PC-9 (cell line): Measurements from ENCODE around the gene BCL3. TPM values are rescaled to one million over a fixed set of nuclear protein-coding genes. Genes with fewer than 3 reads are reported as not detected.

Experiments
- BruUV-seq: library from RNA; stranded (reverse); fragments of 400-500 nt; replicated peaks from 2 replicates; lab custom pipeline; 2021; lab: Mats Ljungman, UMichigan
- CTCF ChIA-PET: fragments of 300-600 bp; sonication (Branson Sonifier 250); formaldehyde crosslinking; loops from one replicate; lab custom pipeline; 2022; ENCODE audit warnings: antibody characterized with exemption; lab: Charles Lee
- POLR2A ChIA-PET: fragments of 300-600 bp; sonication (Branson Sonifier 250); formaldehyde crosslinking; loops from one replicate; lab custom pipeline; 2022; ENCODE audit warnings: antibody characterized with exemption; ENCODE audit not compliant: unreplicated experiment; lab: Charles Lee
- DNase-seq, 2 experiments: peaks; one replicate each; pipeline versions ENCODE4 v3.0.0 to v3.0.0-alpha.2; 2015 to 2022; ENCODE audit warnings: mixed read lengths in 1 of 2
- H2AFZ ChIP-seq: fragments of 200-600 bp; sonication (generic); 2 replicates; pipeline ENCODE4 v1.8.1; 2017; ENCODE audit warnings: antibody characterized with exemption
- H3F3A ChIP-seq: fragments of 200-600 bp; sonication (generic); 2 replicates; pipeline ENCODE4 v1.8.1; 2017; ENCODE audit warnings: antibody characterized with exemption, mild to moderate bottlenecking, low read depth; ENCODE audit not compliant: insufficient read depth
- H3K27ac ChIP-seq: fragments of 200-600 bp; sonication (generic); 2 replicates; pipeline ENCODE4 v1.6.1; 2016; ENCODE audit warnings: mixed run types
- H3K27me3 ChIP-seq: fragments of 200-600 bp; sonication (generic); 2 replicates; pipeline ENCODE4 v1.6.1; 2016; ENCODE audit warnings: low read depth, mixed run types; ENCODE audit not compliant: insufficient read depth
- H3K36me3 ChIP-seq: fragments of 200-600 bp; sonication (generic); 2 replicates; pipeline ENCODE4 v1.6.1; 2016; ENCODE audit warnings: low read depth, mixed run types
- H3K4me1 ChIP-seq: fragments of 200-600 bp; sonication (generic); replicated peaks from 2 replicates; pipeline ENCODE4 v1.6.1; 2016; ENCODE audit warnings: mixed run types; ENCODE audit not compliant: insufficient read depth
- H3K4me2 ChIP-seq: fragments of 200-600 bp; sonication (generic); 2 replicates; pipeline ENCODE4 v1.6.1; 2017; ENCODE audit warnings: mixed run types
- H3K4me3 ChIP-seq: fragments of 200-600 bp; sonication (generic); 2 replicates; pipeline ENCODE4 v1.6.1; 2016; ENCODE audit warnings: mixed run types
- H3K79me2 ChIP-seq: fragments of 200-600 bp; sonication (generic); 2 replicates; pipeline ENCODE4 v1.6.1; 2017; ENCODE audit warnings: low read depth, mixed run types
- H3K9me2 ChIP-seq: fragments of 200-600 bp; sonication (generic); 2 replicates; pipeline ENCODE4 v1.8.1; 2017; ENCODE audit warnings: mild to moderate bottlenecking; ENCODE audit not compliant: insufficient read depth
- H3K9me3 ChIP-seq: fragments of 200-600 bp; sonication (generic); 2 replicates; pipeline ENCODE4 v1.8.1; 2016; ENCODE audit warnings: low read depth; ENCODE audit not compliant: insufficient read depth
- H4K20me1 ChIP-seq: fragments of 200-600 bp; sonication (generic); 2 replicates; pipeline ENCODE4 v1.8.1; 2017; ENCODE audit not compliant: insufficient read depth
- CTCF ChIP-seq: fragments of 200-600 bp; sonication (generic); conservative IDR thresholded peaks from 2 replicates; pipeline ENCODE4 v1.6.1; 2017; ENCODE audit warnings: mixed run types, antibody characterized with exemption, mild to moderate bottlenecking, moderate library complexity
- EZH2 ChIP-seq: fragments of 200-600 bp; sonication (generic); IDR thresholded peaks from 2 replicates; pipeline ENCODE4 v1.8.0; 2017; ENCODE audit warnings: antibody characterized with exemption, low read depth
- intact Hi-C: fragments of 100-400 bp; cut with micrococcal nuclease; formaldehyde crosslinking; loops from one replicate; pipeline ENCODE4 v1.10.0; 2022; ENCODE audit not compliant: unreplicated experiment
- total RNA-seq: library from RNA; stranded (reverse); gene quantifications from 2 replicates; pipeline ENCODE4 v1.2.3, GENCODE V29; 2021

BCL3 gene
- total RNA-seq, 1 experiment from 2014 or later: 36.1 TPM

- intact Hi-C loops: no loop called here
These were observed 3.8 kb downstream of the BCL3 start for GRCh38 chr19:44752123-44752815.

GRCh38 chr19:44752816-44753625, 4.5 kb downstream of the BCL3 start:
- intact Hi-C loops: loop anchor here (1.0 kb wide), 1 partner anchor 29 kb away; no protein-coding TSS in a partner anchor
- peaks cover 50% of the 10 kb centered on the region for H3K4me1 ChIP-seq
- CTCF ChIA-PET: interaction anchor here (0.6 to 1.0 kb wide), 4 partner anchors 23 to 64 kb away, joined by 3 to 13 read pairs (median 7); no protein-coding TSS in a partner anchor
- BruUV-seq: no TSS peak
- H3F3A ChIP-seq: peaks cover 33% of the 10 kb centered on the region
- no peaks in the 10 kb centered on the region for H4K20me1 ChIP-seq
- peak; percentile 84 to 91 for DNase-seq
- H3K4me2 ChIP-seq: peak overlapping the region; percentile 75
- H3K36me3 ChIP-seq: peaks cover 17% of the 10 kb centered on the region
- POLR2A ChIA-PET: interaction anchor here (0.6 to 0.8 kb wide), 2 partner anchors 28 to 863 kb away, joined by 6 to 7 read pairs; no protein-coding TSS in a partner anchor
- H3K27me3 ChIP-seq: no peaks in the 10 kb centered on the region
- H3K9me3 ChIP-seq: no peaks in the 10 kb centered on the region
- H3K79me2 ChIP-seq: peaks cover 39% of the 10 kb centered on the region
- peak overlapping the region; percentile 16 for H3K27ac ChIP-seq
- H3K4me3 ChIP-seq: peak overlapping the region; percentile 42; the same call in 1 of the 2 replicates
- H3K9me2 ChIP-seq: no peaks in the 10 kb centered on the region
- no peak for TF ChIP-seq CTCF
- TF ChIP-seq EZH2: no peak
- H2AFZ ChIP-seq: no peak overlapping the region

More at GRCh38 chr19:44752123-44752815, 3.8 kb downstream of the BCL3 start:
- peak overlapping the region; percentile 75 for H3K4me2 ChIP-seq
- no peaks in the 10 kb centered on the region for H3K9me3 ChIP-seq
- no peaks in the 10 kb centered on the region for H4K20me1 ChIP-seq
- no peak overlapping the region for H2AFZ ChIP-seq
- H3K79me2 ChIP-seq: peaks cover 39% of the 10 kb centered on the region
- H3F3A ChIP-seq: peaks cover 38% of the 10 kb centered on the region
- CTCF ChIA-PET: interaction anchor here (0.6 to 1.0 kb wide), 2 partner anchors 23 to 28 kb away, joined by 3 to 13 read pairs; no protein-coding TSS in a partner anchor
- no peaks in the 10 kb centered on the region for H3K27me3 ChIP-seq
- H3K36me3 ChIP-seq: peaks cover 17% of the 10 kb centered on the region
- POLR2A ChIA-PET: interaction anchor here (0.6 kb wide), 1 partner anchor 864 kb away, joined by 7 read pairs; no protein-coding TSS in a partner anchor
- H3K9me2 ChIP-seq: no peaks in the 10 kb centered on the region
- no TSS peak for BruUV-seq
- no peak for DNase-seq
- no peak for TF ChIP-seq CTCF
- TF ChIP-seq EZH2: no peak
- peaks cover 54% of the 10 kb centered on the region for H3K4me1 ChIP-seq
- H3K4me3 ChIP-seq: no peak overlapping the region
- peak overlapping the region; percentile 16; the same call in 1 of the 2 replicates for H3K27ac ChIP-seq

GRCh38 chr19:44753626-44753931, 5.1 kb downstream of the BCL3 start:
- no TSS peak for BruUV-seq
- Histone ChIP-seq H3K27me3 (no peaks in the 10 kb centered on the region), H2AFZ (no peak overlapping the region), H3K4me2 (peak overlapping the region; percentile 75), H3K27ac (peak overlapping the region; percentile 70), H3K79me2 (peaks cover 39% of the 10 kb centered on the region), H3K4me1 (peaks cover 48% of the 10 kb centered on the region), H3K9me3 (no peaks in the 10 kb centered on the region), H3K4me3 (peak overlapping the region; percentile 43; the same call in 1 of the 2 replicates), H4K20me1 (no peaks in the 10 kb centered on the region), H3F3A (peaks cover 31% of the 10 kb centered on the region), H3K9me2 (no peaks in the 10 kb centered on the region), H3K36me3 (peaks cover 22% of the 10 kb centered on the region)
- TF ChIP-seq EZH2 (no peak), CTCF (no peak)
- no peak for DNase-seq
- CTCF ChIA-PET: interaction anchor here (0.6 to 1.0 kb wide), 4 partner anchors 21 to 65 kb away, joined by 3 to 11 read pairs (median 4); no protein-coding TSS in a partner anchor
- POLR2A ChIA-PET: interaction anchor here (0.8 kb wide), 1 partner anchor 29 kb away, joined by 6 read pairs; no protein-coding TSS in a partner anchor
- intact Hi-C loops: loop anchor here (1.0 kb wide), 1 partner anchor 29 kb away; no protein-coding TSS in a partner anchor
